DOHH2 (cell line): ENCODE data around the gene WFDC13.

Source experiments
- CTCF ChIP-seq: fragments of 200-600 bp; sonication (generic); IDR thresholded peaks from one replicate; pipeline ENCODE4 v1.5.1; 2014; ENCODE audit warnings: antibody characterized with exemption, mild to moderate bottlenecking, low read depth, low read length; ENCODE audit not compliant: poor library complexity, severe bottlenecking
- EZH2phosphoT487 ChIP-seq: fragments of 200-600 bp; sonication (generic); IDR thresholded peaks from 2 replicates; pipeline ENCODE4 v1.6.1; 2017; ENCODE audit warnings: borderline replicate concordance, mild to moderate bottlenecking, antibody characterized with exemption, low read length, moderate library complexity, mixed read lengths

GRCh38 chr20:45735552-45735951, 33.7 kb downstream of the WFDC13 start:
- TF ChIP-seq CTCF: no peak
- TF ChIP-seq EZH2phosphoT487: no peak
